ENCODE results near the gene OTX1. TPM values are rescaled to one million over a fixed set of nuclear protein-coding genes. Genes with fewer than 3 reads are reported as not detected.

Gene OTX1
- total and polyA plus RNA-seq, 2 of the 8 experiments (the other 6 are each of a cell fraction or from before 2014, with no cell fraction given): 0.24 to 3.3 TPM

DNA sequence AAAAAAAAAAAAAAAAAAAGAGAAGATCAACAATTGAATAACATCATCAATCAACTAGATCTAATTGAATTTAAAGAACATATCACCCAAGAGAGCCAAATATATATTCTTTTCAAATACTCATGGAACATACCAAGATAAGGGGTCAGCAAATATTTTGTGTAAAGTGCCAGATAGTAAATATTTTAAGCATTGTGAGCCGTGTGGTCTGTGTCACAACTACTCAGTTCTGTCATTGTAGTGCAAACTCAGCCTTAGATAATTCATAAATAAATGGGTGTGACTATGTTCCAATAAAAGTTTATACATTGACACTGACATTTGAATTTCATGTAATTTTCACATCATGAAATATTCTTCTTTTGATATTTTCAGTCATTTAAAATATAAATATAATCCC lies 45.9 kb downstream of the OTX1 start (continued):
- no peak for TF ChIP-seq GABPA (IDR thresholded peaks at IDR 0.05; ENCODE audit: borderline replicate concordance, insufficient read depth, low read length)
- no peak for TF ChIP-seq EP300 (IDR thresholded peaks at IDR 0.05; ENCODE audit: borderline replicate concordance in 1 of 2, low read depth in 2 of 2, low read length in 2 of 2)
- no peak for TF ChIP-seq SAP30 (IDR thresholded peaks at IDR 0.05; ENCODE audit: insufficient read depth, insufficient replicate concordance, low read length)
- TF ChIP-seq SRF (IDR thresholded peaks at IDR 0.05; ENCODE audit: low read depth, low read length): no peak
- TF ChIP-seq CBX5 (IDR thresholded peaks at IDR 0.05; ENCODE audit: low read depth, low read length): no peak

Data from H1 (cell line).